HEK293 (cell line): ENCODE data around the gene ZNF276.

ENCODE experiments used
- CTCF ChIA-PET: fragments of 350-600 bp; formaldehyde crosslinking; extraction: SDS; loops from one replicate; lab custom pipeline; 2021; ENCODE audit warnings: antibody characterized with exemption; lab: Yijun Ruan, JAX
- POLR2A ChIA-PET: fragments of 300-600 bp; formaldehyde crosslinking; extraction: SDS; loops from one replicate; lab custom pipeline; 2020; ENCODE audit warnings: antibody characterized with exemption, inconsistent platforms; lab: Yijun Ruan, JAX
- H3K27ac ChIP-seq: fragments of 200-500 bp; sonication (Bioruptor generic); 2 replicates; pipeline ENCODE4 v1.5.1; 2014; ENCODE audit warnings: low read depth, low read length, control low read depth, inconsistent platforms; ENCODE audit errors: extremely low read depth
- H3K36me3 ChIP-seq, 2 experiments: fragments of 200-500 bp in 1 of 2; sonication (Bioruptor generic) in 1 of 2; 1 replicate in 1 of 2; 2 replicates in 1 of 2; pipeline ENCODE4 v1.5.1; 2014 to 2017; ENCODE audit warnings: inconsistent platforms in 2 of 2, low read length in 2 of 2; ENCODE audit not compliant: control insufficient read depth in 2 of 2, insufficient read depth in 1 of 2
- H3K4me1 ChIP-seq: fragments of 200-500 bp; sonication (Bioruptor generic); 2 replicates; pipeline ENCODE4 v1.5.1; 2014; ENCODE audit warnings: mild to moderate bottlenecking, low read length, inconsistent platforms; ENCODE audit not compliant: control insufficient read depth, insufficient read depth
- H3K4me3 ChIP-seq: 2 replicates; pipeline ENCODE4 v1.5.1; 2011; ENCODE audit warnings: low read depth, mild to moderate bottlenecking, control low read depth, low read length, moderate library complexity
- H3K9me3 ChIP-seq: fragments of 200-500 bp; sonication (Bioruptor generic); 2 replicates; pipeline ENCODE4 v1.5.1; 2014; ENCODE audit warnings: low read depth, low read length, inconsistent platforms; ENCODE audit not compliant: control insufficient read depth, insufficient read depth
- AEBP2 ChIP-seq: fragments of 450-650 bp; formaldehyde crosslinking; IDR thresholded peaks from 2 replicates; pipeline ENCODE4 v1.5.1; 2016; ENCODE audit warnings: missing biosample characterization, missing genetic modification characterization, borderline replicate concordance
- CTCF ChIP-seq: fragments of 450-650 bp; formaldehyde crosslinking; IDR thresholded peaks from 2 replicates; pipeline ENCODE4 v1.5.1; 2016; ENCODE audit warnings: missing biosample characterization, missing genetic modification characterization
- EGR2 ChIP-seq: fragments of 450-650 bp; formaldehyde crosslinking; IDR thresholded peaks from 2 replicates; pipeline ENCODE4 v1.5.1; 2016; ENCODE audit warnings: low read depth, missing biosample characterization, missing genetic modification characterization
- FEZF1 ChIP-seq: fragments of 450-650 bp; formaldehyde crosslinking; IDR thresholded peaks from 2 replicates; pipeline ENCODE4 v1.5.1; 2016; ENCODE audit warnings: missing biosample characterization, missing genetic modification characterization
- GFI1B ChIP-seq: fragments of 450-650 bp; formaldehyde crosslinking; IDR thresholded peaks from 2 replicates; pipeline ENCODE4 v1.5.1; 2016; ENCODE audit warnings: missing biosample characterization, missing genetic modification characterization
- INSM2 ChIP-seq: fragments of 450-650 bp; formaldehyde crosslinking; IDR thresholded peaks from 2 replicates; pipeline ENCODE4 v1.5.1; 2016; ENCODE audit warnings: missing biosample characterization, missing genetic modification characterization
- KLF17 ChIP-seq: fragments of 450-650 bp; formaldehyde crosslinking; IDR thresholded peaks from 2 replicates; pipeline ENCODE4 v1.5.1; 2016; ENCODE audit warnings: missing biosample characterization, missing genetic modification characterization
- MYNN ChIP-seq: fragments of 450-650 bp; formaldehyde crosslinking; IDR thresholded peaks from 2 replicates; pipeline ENCODE4 v1.5.1; 2016; ENCODE audit warnings: missing biosample characterization, missing genetic modification characterization, borderline replicate concordance
- OVOL3 ChIP-seq: fragments of 450-650 bp; formaldehyde crosslinking; IDR thresholded peaks from 2 replicates; pipeline ENCODE4 v1.5.1; 2016; ENCODE audit warnings: missing biosample characterization, missing genetic modification characterization
- PRDM4 ChIP-seq: fragments of 450-650 bp; formaldehyde crosslinking; IDR thresholded peaks from 2 replicates; pipeline ENCODE4 v1.5.1; 2017; ENCODE audit warnings: missing biosample characterization, missing genetic modification characterization
- SP3 ChIP-seq: fragments of 450-650 bp; formaldehyde crosslinking; IDR thresholded peaks from 2 replicates; pipeline ENCODE4 v1.5.1; 2016; ENCODE audit warnings: missing biosample characterization, missing genetic modification characterization
- ZBTB20 ChIP-seq: fragments of 450-650 bp; formaldehyde crosslinking; IDR thresholded peaks from 2 replicates; pipeline ENCODE4 v1.5.1; 2016; ENCODE audit warnings: missing biosample characterization, missing genetic modification characterization
- ZBTB6 ChIP-seq: fragments of 450-650 bp; formaldehyde crosslinking; IDR thresholded peaks from 2 replicates; pipeline ENCODE4 v1.5.1; 2017; ENCODE audit warnings: missing biosample characterization, missing genetic modification characterization
- ZNF2 ChIP-seq: fragments of 450-650 bp; formaldehyde crosslinking; IDR thresholded peaks from 2 replicates; pipeline ENCODE4 v1.5.1; 2016; ENCODE audit warnings: missing biosample characterization, missing genetic modification characterization
- ZNF335 ChIP-seq: fragments of 450-650 bp; formaldehyde crosslinking; conservative IDR thresholded peaks from 2 replicates; pipeline ENCODE4 v1.5.1; 2016; ENCODE audit warnings: missing biosample characterization, missing genetic modification characterization
- ZNF354C ChIP-seq: fragments of 450-650 bp; formaldehyde crosslinking; IDR thresholded peaks from 2 replicates; pipeline ENCODE4 v1.5.1; 2016; ENCODE audit warnings: missing biosample characterization, missing genetic modification characterization, low read depth, borderline replicate concordance
- ZNF558 ChIP-seq: fragments of 450-650 bp; formaldehyde crosslinking; IDR thresholded peaks from 2 replicates; pipeline ENCODE4 v1.5.1; 2016; ENCODE audit warnings: missing biosample characterization, missing genetic modification characterization
- ZNF571 ChIP-seq: fragments of 450-650 bp; formaldehyde crosslinking; IDR thresholded peaks from 2 replicates; pipeline ENCODE4 v1.5.0; 2017; ENCODE audit warnings: missing biosample characterization, missing genetic modification characterization
- ZNF596 ChIP-seq: fragments of 450-650 bp; IDR thresholded peaks from 2 replicates; pipeline ENCODE4 v1.5.0; 2018; ENCODE audit warnings: missing biosample characterization, mild to moderate bottlenecking, missing genetic modification characterization, moderate library complexity
- ZNF600 ChIP-seq: fragments of 450-650 bp; formaldehyde crosslinking; IDR thresholded peaks from 2 replicates; pipeline ENCODE4 v1.5.1; 2016; ENCODE audit warnings: missing biosample characterization, missing genetic modification characterization
- ZNF658 ChIP-seq: fragments of 450-650 bp; formaldehyde crosslinking; IDR thresholded peaks from 2 replicates; pipeline ENCODE4; 2016; ENCODE audit warnings: missing biosample characterization, missing genetic modification characterization
- ZNF843 ChIP-seq: fragments of 450-650 bp; formaldehyde crosslinking; IDR thresholded peaks from 2 replicates; pipeline ENCODE4 v1.5.1; 2016; ENCODE audit warnings: missing biosample characterization, missing genetic modification characterization
- ZSCAN30 ChIP-seq: fragments of 450-650 bp; IDR thresholded peaks from 2 replicates; pipeline ENCODE4 v1.5.1; 2018; ENCODE audit warnings: missing biosample characterization, mild to moderate bottlenecking, missing genetic modification characterization, moderate library complexity
- ZSCAN4 ChIP-seq: fragments of 450-650 bp; formaldehyde crosslinking; IDR thresholded peaks from 2 replicates; pipeline ENCODE4 v1.5.1; 2017; ENCODE audit warnings: missing biosample characterization, missing genetic modification characterization
- ZXDB ChIP-seq: fragments of 450-650 bp; formaldehyde crosslinking; IDR thresholded peaks from 2 replicates; pipeline ENCODE4 v1.5.1; 2016; ENCODE audit warnings: missing biosample characterization, missing genetic modification characterization

The ZNF276 gene

GRCh38 chr16:89686520-89687091, 34.7 kb upstream of the ZNF276 start, which contains the start of gene CDK10 (continued):
- TF ChIP-seq ZNF2 (tag by site-specific recombination) (no peak), FEZF1 (tag by site-specific recombination) (no peak), ZBTB6 (tag by site-specific recombination) (0 out of 2 replicates have a peak, but pooled peaks have one; percentile 24), ZXDB (tag by site-specific recombination) (peak; percentile 93), ZSCAN4 (tag by site-specific recombination) (no peak), MYNN (tag by site-specific recombination) (peak; percentile 60; the same call in 1 of the 2 replicates), ZNF558 (tag by site-specific recombination) (no peak), ZNF843 (tag by site-specific recombination) (no peak), ZBTB20 (tag by site-specific recombination) (peak; percentile 79), EGR2 (peak; percentile 43), KLF17 (0 out of 2 replicates have a peak, but pooled peaks have one; percentile 36), ZNF335 (tag by site-specific recombination) (peak; percentile 96), SP3 (tag by site-specific recombination) (peak; percentile 85), ZNF571 (tag by site-specific recombination) (no peak), ZNF600 (tag by site-specific recombination) (peak; percentile 75)

GRCh38 chr16:89687092-89687940, 34.0 kb upstream of the ZNF276 start:
- H3K27ac ChIP-seq = peak overlapping the region; percentile 79
- no peaks in the 10 kb centered on the region for H3K4me1 ChIP-seq
- ChIA-PET POLR2A (interaction anchor here (0.6 to 1.4 kb wide), 10 partner anchors 8 to 542 kb away, joined by 3 to 10 read pairs (median 5); partner anchors contain the start of genes CHMP1A, SPATA2L and SPATA33), CTCF (no interaction called here)
- peak overlapping the region; percentile 74 for H3K4me3 ChIP-seq
- H3K9me3 ChIP-seq = no peaks in the 10 kb centered on the region
- H3K36me3 ChIP-seq = peaks cover 0 to 31% of the 10 kb centered on the region in 2 experiments; a peak in 1 of 3 replicates
- TF ChIP-seq ZNF596 (tag by site-specific recombination) (0 out of 2 replicates have a peak, but pooled peaks have one; percentile 1), GFI1B (tag by site-specific recombination) (no peak), ZNF658 (tag by site-specific recombination) (no peak), ZNF354C (tag by site-specific recombination) (no peak), ZSCAN30 (tag by site-specific recombination) (0 out of 2 replicates have a peak, but pooled peaks have one; percentile 14), CTCF (tag by site-specific recombination) (peak; percentile 50), INSM2 (tag by site-specific recombination) (no peak), PRDM4 (tag by site-specific recombination) (no peak), AEBP2 (tag by site-specific recombination) (no peak), OVOL3 (tag by site-specific recombination) (no peak)
